Measurements from ENCODE around the gene TLX2. TPM values are rescaled to one million over a fixed set of nuclear protein-coding genes. Genes with fewer than 3 reads are reported as not detected.

TLX2 gene
- total and polyA plus RNA-seq, 2 of the 13 experiments (the other 11 are each of a cell fraction or from before 2014, with no cell fraction given): 0.05 to 0.20 TPM

GRCh38 chr2:74481961-74482800, 32.1 kb upstream of the TLX2 start (continued):
- TF ChIP-seq ZNF329 (CRISPR knock-in tag; IDR thresholded peaks at IDR 0.05; ENCODE audit: low read depth) (no peak), PHF20 (CRISPR knock-in tag; IDR thresholded peaks at IDR 0.05) (no peak), ZSCAN29 (CRISPR knock-in tag; conservative IDR thresholded peaks at IDR 0.05) (no peak; the same call in 1 of the 2 replicates), MXI1 (IDR thresholded peaks at IDR 0.05; ENCODE audit: borderline replicate concordance, low read depth, low read length) (no peak), ZMAT5 (CRISPR knock-in tag; IDR thresholded peaks at IDR 0.05; ENCODE audit: borderline replicate concordance, low read depth) (no peak), MTA1 (CRISPR knock-in tag; IDR thresholded peaks at IDR 0.05; ENCODE audit: borderline replicate concordance) (no peak; the same call in 1 of the 2 replicates), NFIC (IDR thresholded peaks at IDR 0.05; ENCODE audit: low read length) (no peak; the same call in 1 of the 2 replicates), ZNF326 (CRISPR knock-in tag; IDR thresholded peaks at IDR 0.05; ENCODE audit: borderline replicate concordance) (no peak; the same call in 1 of the 2 replicates), ZKSCAN1 (IDR thresholded peaks at IDR 0.05; ENCODE audit: low read length) (no peak), TEF (CRISPR knock-in tag; IDR thresholded peaks at IDR 0.05) (0 out of 2 replicates have a peak, but pooled peaks have one; percentile 61), GTF3A (CRISPR knock-in tag; conservative IDR thresholded peaks at IDR 0.05) (no peak; the same call in 1 of the 2 replicates), ZNF784 (CRISPR knock-in tag; IDR thresholded peaks at IDR 0.05; ENCODE audit: borderline replicate concordance) (peak; percentile 79; the same call in 1 of the 2 replicates), PCBP2 (optimal IDR thresholded peaks at IDR 0.05; ENCODE audit: low read depth, low read length, poor library complexity, severe bottlenecking) (no peak), ZNF430 (CRISPR knock-in tag; IDR thresholded peaks at IDR 0.05) (no peak), SAFB2 (CRISPR knock-in tag; IDR thresholded peaks at IDR 0.05; ENCODE audit: borderline replicate concordance, low read depth) (peak; percentile 46; the same call in 1 of the 2 replicates), ZNF563 (CRISPR knock-in tag; IDR thresholded peaks at IDR 0.05) (peak; percentile 68), YEATS4 (CRISPR knock-in tag; IDR thresholded peaks at IDR 0.05; ENCODE audit: borderline replicate concordance) (peak; percentile 83), BCL3 (CRISPR knock-in tag; IDR thresholded peaks at IDR 0.05) (peak; percentile 91)
- TF ChIP-seq, protein P1, sequence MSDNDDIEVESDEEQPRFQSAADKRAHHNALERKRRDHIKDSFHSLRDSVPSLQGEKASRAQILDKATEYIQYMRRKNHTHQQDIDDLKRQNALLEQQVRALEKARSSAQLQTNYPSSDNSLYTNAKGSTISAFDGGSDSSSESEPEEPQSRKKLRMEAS (IDR thresholded peaks at IDR 0.05): peak; percentile 85
- TF ChIP-seq, protein P2, sequence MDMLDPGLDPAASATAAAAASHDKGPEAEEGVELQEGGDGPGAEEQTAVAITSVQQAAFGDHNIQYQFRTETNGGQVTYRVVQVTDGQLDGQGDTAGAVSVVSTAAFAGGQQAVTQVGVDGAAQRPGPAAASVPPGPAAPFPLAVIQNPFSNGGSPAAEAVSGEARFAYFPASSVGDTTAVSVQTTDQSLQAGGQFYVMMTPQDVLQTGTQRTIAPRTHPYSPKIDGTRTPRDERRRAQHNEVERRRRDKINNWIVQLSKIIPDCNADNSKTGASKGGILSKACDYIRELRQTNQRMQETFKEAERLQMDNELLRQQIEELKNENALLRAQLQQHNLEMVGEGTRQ (IDR thresholded peaks at IDR 0.05; ENCODE audit: low read depth, low read length): no peak
- TF ChIP-seq, protein P2 (CRISPR knock-in tag; IDR thresholded peaks at IDR 0.05; ENCODE audit: borderline replicate concordance): no peak
- TF ChIP-seq, protein P3, sequence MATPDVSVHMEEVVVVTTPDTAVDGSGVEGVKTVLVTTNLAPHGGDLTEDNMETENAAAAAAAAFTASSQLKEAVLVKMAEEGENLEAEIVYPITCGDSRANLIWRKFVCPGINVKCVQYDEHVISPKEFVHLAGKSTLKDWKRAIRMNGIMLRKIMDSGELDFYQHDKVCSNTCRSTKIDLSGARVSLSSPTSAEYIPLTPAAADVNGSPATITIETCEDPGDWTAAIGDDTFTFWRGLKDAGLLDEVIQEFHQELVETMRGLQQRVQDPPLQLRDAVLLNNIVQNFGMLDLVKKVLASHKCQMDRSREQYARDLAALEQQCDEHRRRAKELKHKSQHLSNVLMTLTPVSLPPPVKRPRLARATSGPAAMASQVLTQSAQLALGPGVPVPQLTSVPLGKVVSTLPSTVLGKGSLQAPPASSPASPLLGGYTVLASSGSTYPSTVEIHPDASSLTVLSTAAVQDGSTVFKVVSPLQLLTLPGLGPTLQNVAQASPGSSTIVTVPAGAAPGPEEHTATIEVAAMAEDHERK (CRISPR knock-in tag; IDR thresholded peaks at IDR 0.05; ENCODE audit: low read depth): no peak

All from HepG2 (cell line).